ENCODE results near the gene WDR37.

- TF ChIP-seq CTCF (IDR thresholded peaks at IDR 0.05; ENCODE audit: low read depth, low read length, poor library complexity, severe bottlenecking) (no peak), EZH2phosphoT487 (IDR thresholded peaks at IDR 0.05; ENCODE audit: borderline replicate concordance, low read length) (no peak)
These were observed 65.2 kb downstream of the WDR37 start for GRCh38 chr10:1121271-1121970.

All from DOHH2 (cell line).